ENCODE measurements around the gene MEIG1. TPM values are rescaled to one million over a fixed set of nuclear protein-coding genes. Genes with fewer than 3 reads are reported as not detected.
A peak's percentile ranks its signal among the peaks of the same experiment; 100 is the strongest.
"Not testable (repeated sequence)": the region's sequence is repeated elsewhere in the genome, so short reads cannot be mapped to it uniquely, and the experiment has no call there.

The MEIG1 gene
- total RNA-seq, 1 donor, result not detected

DNA sequence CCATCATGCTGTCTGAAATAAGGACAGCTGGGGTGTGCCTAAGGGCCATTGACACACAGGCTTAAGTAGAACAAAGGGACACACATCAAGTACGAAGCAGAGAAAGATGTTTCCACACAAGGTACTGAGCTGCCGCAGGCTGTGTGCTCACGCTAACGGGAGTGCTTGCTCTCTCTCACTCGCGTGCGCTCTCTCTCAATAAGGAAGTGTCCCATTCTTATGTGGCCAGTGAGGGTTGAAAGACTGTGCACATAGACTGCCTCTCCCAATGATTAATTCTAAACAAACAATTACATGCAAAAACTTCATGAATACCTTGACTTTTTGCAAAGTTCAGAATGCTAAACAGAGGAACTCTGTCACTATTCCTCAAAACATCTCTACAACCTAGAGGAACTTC is 35.2 kb upstream of the MEIG1 start:
- no peak for DNase-seq (ENCODE audit: low read depth)
- no peak overlapping the region for H3K4me3 ChIP-seq (ENCODE audit: low read depth, low read length)
- TF ChIP-seq, protein P1, sequence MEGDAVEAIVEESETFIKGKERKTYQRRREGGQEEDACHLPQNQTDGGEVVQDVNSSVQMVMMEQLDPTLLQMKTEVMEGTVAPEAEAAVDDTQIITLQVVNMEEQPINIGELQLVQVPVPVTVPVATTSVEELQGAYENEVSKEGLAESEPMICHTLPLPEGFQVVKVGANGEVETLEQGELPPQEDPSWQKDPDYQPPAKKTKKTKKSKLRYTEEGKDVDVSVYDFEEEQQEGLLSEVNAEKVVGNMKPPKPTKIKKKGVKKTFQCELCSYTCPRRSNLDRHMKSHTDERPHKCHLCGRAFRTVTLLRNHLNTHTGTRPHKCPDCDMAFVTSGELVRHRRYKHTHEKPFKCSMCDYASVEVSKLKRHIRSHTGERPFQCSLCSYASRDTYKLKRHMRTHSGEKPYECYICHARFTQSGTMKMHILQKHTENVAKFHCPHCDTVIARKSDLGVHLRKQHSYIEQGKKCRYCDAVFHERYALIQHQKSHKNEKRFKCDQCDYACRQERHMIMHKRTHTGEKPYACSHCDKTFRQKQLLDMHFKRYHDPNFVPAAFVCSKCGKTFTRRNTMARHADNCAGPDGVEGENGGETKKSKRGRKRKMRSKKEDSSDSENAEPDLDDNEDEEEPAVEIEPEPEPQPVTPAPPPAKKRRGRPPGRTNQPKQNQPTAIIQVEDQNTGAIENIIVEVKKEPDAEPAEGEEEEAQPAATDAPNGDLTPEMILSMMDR (IDR thresholded peaks at IDR 0.05; ENCODE audit: insufficient read depth, low read length), result no peak

DNA sequence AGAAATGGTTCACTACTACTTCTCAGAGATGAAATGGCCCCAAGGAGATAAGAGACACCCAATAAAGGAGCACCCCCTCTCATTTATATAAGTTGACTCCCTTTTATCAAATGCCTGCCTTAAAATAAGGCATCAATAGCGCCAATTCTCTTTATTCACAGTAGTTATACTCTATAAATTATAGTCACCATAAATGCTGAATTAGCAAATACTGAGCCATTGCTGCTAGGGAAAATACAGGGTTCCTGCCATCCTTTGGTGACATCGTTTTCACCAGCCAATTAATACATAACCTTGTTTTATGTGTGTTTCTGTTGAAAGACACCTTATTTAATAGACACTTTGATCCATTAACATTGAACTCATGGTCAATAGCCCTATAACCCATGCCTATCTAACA is 33.9 kb upstream of the MEIG1 start:
- TF ChIP-seq, protein P1 (IDR thresholded peaks at IDR 0.05; ENCODE audit: insufficient read depth, low read length), result no peak
- DNase-seq (ENCODE audit: low read depth), result no peak
- H3K4me3 ChIP-seq (ENCODE audit: low read depth, low read length), result no peak overlapping the region

DNA sequence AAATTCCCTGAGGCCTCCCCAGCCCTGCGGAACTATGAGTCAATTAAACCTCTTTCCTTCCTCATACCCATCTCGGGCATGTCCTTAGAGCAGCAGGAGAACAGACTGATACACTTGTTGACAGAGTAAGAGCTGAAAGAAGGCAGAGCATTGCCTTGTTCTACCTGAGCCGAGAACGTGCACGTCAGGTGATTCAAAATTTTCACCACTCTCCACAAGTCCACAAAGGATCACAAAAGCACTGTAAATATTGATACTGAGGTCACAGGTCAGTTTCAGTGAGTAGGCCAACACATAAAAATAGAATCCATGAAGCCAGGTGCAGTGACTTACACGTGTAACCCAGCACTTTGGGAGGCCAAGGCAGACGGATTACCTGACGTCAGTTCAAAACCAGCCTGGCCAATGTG is 33.1 kb upstream of the MEIG1 start:
- H3K4me3 ChIP-seq (ENCODE audit: low read depth, low read length), result no peak overlapping the region
- TF ChIP-seq, protein P1 (IDR thresholded peaks at IDR 0.05; ENCODE audit: insufficient read depth, low read length), result no peak
- DNase-seq (ENCODE audit: low read depth), result no peak

DNA sequence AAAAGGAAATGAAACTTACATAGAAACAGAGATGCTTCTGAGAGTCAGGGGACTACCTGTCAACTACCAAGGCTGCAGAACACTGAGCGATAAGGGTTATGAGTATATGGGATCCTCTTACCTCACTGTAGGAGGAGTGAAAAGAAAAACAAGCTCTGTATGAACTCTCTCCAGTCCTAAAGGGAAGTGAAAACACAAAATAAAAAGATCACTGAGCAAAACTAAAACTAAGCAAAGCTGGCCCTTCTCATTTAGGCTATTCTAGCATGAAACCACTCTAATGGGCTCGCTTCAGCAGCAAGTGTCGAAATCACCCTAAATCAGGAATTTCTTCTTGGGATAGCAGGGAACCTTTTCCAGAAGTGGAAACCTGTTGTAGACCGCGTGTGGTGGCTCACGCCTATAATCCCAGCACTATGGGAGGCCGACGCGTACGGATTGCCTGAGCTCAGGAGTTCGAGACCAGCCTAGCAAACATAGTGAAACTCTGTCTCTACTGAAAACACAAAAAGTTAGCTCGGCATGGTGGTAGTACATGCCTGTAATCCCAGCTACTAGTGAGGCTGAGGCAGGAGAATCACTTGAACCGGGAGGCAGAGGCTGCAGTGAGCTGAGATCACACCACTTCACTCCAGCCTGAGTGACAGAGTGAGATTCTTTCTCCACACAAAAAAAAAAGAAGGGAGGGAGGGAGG is 32.3 kb upstream of the MEIG1 start:
- TF ChIP-seq, protein P1 (IDR thresholded peaks at IDR 0.05; ENCODE audit: insufficient read depth, low read length), result no peak
- DNase-seq (ENCODE audit: low read depth), result no peak
- no peak overlapping the region for H3K4me3 ChIP-seq (ENCODE audit: low read depth, low read length)

DNA sequence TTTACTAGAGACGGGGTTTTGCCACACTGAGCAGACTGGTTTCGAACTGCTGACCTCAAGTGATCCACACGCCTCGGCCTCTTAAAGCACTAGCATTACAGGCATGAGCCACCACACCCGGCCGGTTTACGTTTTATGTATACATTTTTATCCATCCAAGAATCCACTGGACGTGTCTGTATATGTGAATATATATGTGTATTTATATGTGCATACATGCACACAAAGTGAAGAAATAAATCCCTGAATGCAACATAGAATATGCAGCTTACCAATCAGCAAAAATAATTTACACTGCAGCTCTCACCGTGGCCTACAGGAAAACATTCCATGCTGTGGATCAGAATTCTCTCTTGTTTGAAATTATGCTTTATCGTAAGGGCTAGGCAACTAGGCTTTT is 28.6 kb upstream of the MEIG1 start:
- H3K4me3 ChIP-seq (ENCODE audit: low read depth, low read length), result no peak overlapping the region
- no peak for DNase-seq (ENCODE audit: low read depth)
- TF ChIP-seq, protein P1 (IDR thresholded peaks at IDR 0.05; ENCODE audit: insufficient read depth, low read length), result no peak

DNA sequence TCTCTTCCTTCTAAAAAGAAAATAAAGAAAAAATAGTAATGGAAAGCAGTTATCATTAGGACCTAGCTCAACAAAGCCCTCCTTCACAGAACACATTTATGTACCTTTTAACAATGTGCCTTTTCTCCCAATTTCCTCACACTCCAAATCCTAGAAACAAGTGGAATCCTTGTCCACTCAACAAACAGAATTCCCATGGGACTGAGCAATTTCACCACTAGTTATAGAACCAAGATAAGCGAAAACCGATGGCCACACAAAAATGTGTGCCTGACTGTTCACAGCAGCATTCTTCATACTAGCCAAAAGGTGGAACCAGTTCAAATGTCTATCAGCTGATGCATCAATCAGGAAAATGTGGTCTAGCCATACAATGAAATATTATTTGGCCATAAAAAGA is 22.6 kb upstream of the MEIG1 start:
- H3K4me3 ChIP-seq (ENCODE audit: low read depth, low read length), result no peak overlapping the region
- TF ChIP-seq, protein P1 (IDR thresholded peaks at IDR 0.05; ENCODE audit: insufficient read depth, low read length), result no peak
- peak; percentile 19 for DNase-seq (ENCODE audit: low read depth)

DNA sequence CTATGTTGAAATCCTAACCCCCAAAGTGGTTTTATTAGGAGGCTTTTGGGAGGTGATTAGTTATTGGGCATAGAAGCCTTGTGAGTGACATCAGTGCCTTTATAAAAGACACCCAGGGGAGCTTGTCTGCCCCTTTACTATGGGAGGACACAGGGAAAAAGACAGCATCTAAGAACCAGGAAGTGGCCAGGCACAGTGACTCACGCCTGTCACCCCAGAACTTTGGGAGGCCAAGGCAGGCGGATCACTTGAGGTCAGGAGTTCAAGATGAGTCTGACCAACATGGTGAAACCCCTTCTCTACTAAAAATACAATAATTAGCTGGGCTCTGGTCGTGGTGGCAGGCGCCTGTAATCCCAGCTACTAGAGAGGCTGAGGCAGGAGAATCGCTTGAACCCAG is 20.2 kb upstream of the MEIG1 start:
- not testable (repeated sequence) for DNase-seq (ENCODE audit: low read depth); H3K4me3 ChIP-seq (ENCODE audit: low read depth, low read length)

DNA sequence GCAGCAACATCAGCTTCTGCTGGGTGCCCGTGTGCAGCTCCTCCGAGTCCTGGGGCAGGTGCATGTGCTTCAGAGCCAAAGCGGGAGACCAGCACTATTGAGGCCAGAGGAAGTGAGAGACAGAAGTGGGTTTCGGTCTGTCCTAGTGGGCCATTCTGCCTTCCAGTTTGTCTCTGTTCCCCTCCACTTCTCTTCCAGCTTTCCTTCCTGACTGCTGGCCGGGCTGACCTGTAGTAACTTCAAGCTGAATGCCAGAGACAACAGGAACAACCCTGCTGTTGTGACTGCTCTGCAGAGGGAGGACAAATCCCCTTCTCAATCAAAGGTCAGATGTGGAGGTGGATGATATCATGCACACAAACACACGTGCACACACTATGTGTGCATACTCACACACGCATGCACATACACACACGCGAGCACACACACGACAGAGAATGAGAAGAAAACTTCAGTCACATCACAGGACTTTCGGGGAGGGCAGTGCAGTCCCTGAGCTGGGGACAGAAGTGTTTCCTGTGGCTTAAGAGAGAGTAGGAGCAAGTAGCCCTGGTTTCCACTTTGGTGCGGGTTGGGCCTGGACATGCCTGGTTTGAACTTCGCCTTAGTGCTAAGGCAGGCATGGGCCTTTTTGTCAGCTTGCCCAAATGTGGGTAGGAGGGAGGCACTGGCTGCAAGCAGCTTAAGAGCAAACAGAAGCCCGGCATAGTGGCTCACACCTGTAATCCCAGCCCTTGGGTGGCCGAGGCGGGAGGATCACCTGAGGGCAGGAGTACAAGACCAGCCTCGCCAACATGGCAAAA is 16.8 kb upstream of the MEIG1 start:
- not testable (repeated sequence) for H3K4me3 ChIP-seq (ENCODE audit: low read depth, low read length); DNase-seq (ENCODE audit: low read depth)

DNA sequence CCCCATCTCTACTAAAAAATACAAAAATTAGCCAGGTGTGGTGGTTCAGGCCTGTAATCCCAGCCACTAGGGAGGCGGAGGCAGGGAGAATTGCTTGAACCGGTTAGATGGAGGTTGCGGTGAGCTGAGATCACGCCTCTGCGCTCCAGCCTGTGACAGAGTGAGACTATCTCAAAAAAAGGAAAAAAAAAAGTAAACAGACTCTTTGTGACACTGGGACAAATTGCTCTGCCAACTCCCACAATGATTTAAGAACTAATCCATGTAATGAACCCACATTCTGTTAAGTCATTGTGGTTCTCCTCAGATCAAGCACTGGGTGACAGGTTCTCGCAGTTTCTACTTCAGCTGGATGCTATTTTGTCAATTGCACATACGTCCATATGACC is 16.2 kb upstream of the MEIG1 start:
- DNase-seq (ENCODE audit: low read depth); H3K4me3 ChIP-seq (ENCODE audit: low read depth, low read length): not testable (repeated sequence)

Data from fibroblast of the aortic adventitia (primary cell).